GM21515 (cell line): ENCODE measurements around the gene IMMP2L.
A peak's percentile ranks its signal among the peaks of the same experiment; 100 is the strongest.
"Not testable (repeated sequence)": the region's sequence is repeated elsewhere in the genome, so short reads cannot be mapped to it uniquely, and the experiment has no call there.

Experiments
- ATAC-seq: cut with Tn5 transposase; IDR thresholded peaks from one replicate; pipeline ENCODE4 v1.9.1; 2021; ENCODE audit not compliant: unreplicated experiment

Gene IMMP2L

GRCh38 chr7:111274857-111275256 lies 287.4 kb downstream of the IMMP2L start:
- no peak for ATAC-seq

GRCh38 chr7:111272092-111272491 lies 290.2 kb downstream of the IMMP2L start:
- no peak for ATAC-seq

- not testable (repeated sequence) for ATAC-seq
Observed at GRCh38 chr7:111270794-111271193, 291.5 kb downstream of the IMMP2L start.

GRCh38 chr7:111268941-111269340 lies 293.4 kb downstream of the IMMP2L start:
- no peak for ATAC-seq

- no peak for ATAC-seq
Observed at GRCh38 chr7:111266613-111267012, 295.7 kb downstream of the IMMP2L start.

GRCh38 chr7:111265394-111265793 lies 296.9 kb downstream of the IMMP2L start:
- no peak for ATAC-seq

GRCh38 chr7:111264981-111265380 lies 297.3 kb downstream of the IMMP2L start:
- ATAC-seq: no peak

GRCh38 chr7:111264111-111264868 lies 298.0 kb downstream of the IMMP2L start:
- ATAC-seq: no peak

GRCh38 chr7:111262293-111263116 lies 299.8 kb downstream of the IMMP2L start:
- ATAC-seq: no peak

GRCh38 chr7:111261496-111261895 lies 300.8 kb downstream of the IMMP2L start:
- ATAC-seq: no peak

GRCh38 chr7:111259991-111260390 lies 302.3 kb downstream of the IMMP2L start:
- ATAC-seq: no peak

- ATAC-seq: no peak
Observed at GRCh38 chr7:111256391-111256790, 305.9 kb downstream of the IMMP2L start.

GRCh38 chr7:111255576-111255975 lies 306.7 kb downstream of the IMMP2L start:
- ATAC-seq: no peak

GRCh38 chr7:111251365-111251764 lies 310.9 kb downstream of the IMMP2L start:
- ATAC-seq: not testable (repeated sequence)

- ATAC-seq: not testable (repeated sequence)
Observed at GRCh38 chr7:111249807-111250206, 312.5 kb downstream of the IMMP2L start.

- no peak for ATAC-seq
Observed at GRCh38 chr7:111242141-111242755, 320.0 kb downstream of the IMMP2L start.

- ATAC-seq: peak; percentile 64
Observed at GRCh38 chr7:111240371-111240770, 321.9 kb downstream of the IMMP2L start.

- no peak for ATAC-seq
Observed at GRCh38 chr7:111239437-111239836, 322.9 kb downstream of the IMMP2L start.

- ATAC-seq: no peak
Observed at GRCh38 chr7:111238886-111239285, 323.4 kb downstream of the IMMP2L start.

- no peak for ATAC-seq
Observed at GRCh38 chr7:111235709-111236108, 326.6 kb downstream of the IMMP2L start.

- peak; percentile 79 for ATAC-seq
Observed at GRCh38 chr7:111232249-111233084, 329.8 kb downstream of the IMMP2L start.
